HepG2 (cell line): ENCODE data around the gene LYPLA2. TPM values are rescaled to one million over a fixed set of nuclear protein-coding genes. Genes with fewer than 3 reads are reported as not detected.

Experiments used
- BCL6 ChIP-seq: IDR thresholded peaks from 2 replicates; pipeline ENCODE4 v1.6.1; 2016; ENCODE audit warnings: missing genetic modification reagents, missing compliant biosample characterization
- CHD2 ChIP-seq: IDR thresholded peaks from 2 replicates; pipeline ENCODE4 v1.6.1; 2011; ENCODE audit warnings: low read depth, low read length, improper control_type of control experiment
- HCFC1 ChIP-seq: fragments of 150-350 bp; IDR thresholded peaks from 2 replicates; pipeline ENCODE4 v1.6.1; 2014; ENCODE audit warnings: low read depth, low read length
- KLF11 ChIP-seq: IDR thresholded peaks from 2 replicates; pipeline ENCODE4 v1.6.1; 2016; ENCODE audit warnings: missing compliant biosample characterization
- MAX ChIP-seq: IDR thresholded peaks from 2 replicates; pipeline ENCODE4 v1.6.1; 2012; ENCODE audit warnings: inconsistent platforms
- MIXL1 ChIP-seq: IDR thresholded peaks from 2 replicates; pipeline ENCODE4 v1.6.1; 2016
- PHF20 ChIP-seq: sonication (generic); formaldehyde crosslinking; IDR thresholded peaks from 2 replicates; pipeline ENCODE4 v1.5.0; 2020; ENCODE audit warnings: mild to moderate bottlenecking, missing genetic modification reagents
- POLR2AphosphoS5 ChIP-seq: IDR thresholded peaks from 2 replicates; pipeline ENCODE4 v1.6.1; 2012; ENCODE audit warnings: low read depth, low read length
- SALL1 ChIP-seq: sonication (generic); formaldehyde crosslinking; IDR thresholded peaks from 2 replicates; pipeline ENCODE4 v1.8.0; 2022; ENCODE audit warnings: mild to moderate bottlenecking, missing genetic modification reagents
- SNAPC2 ChIP-seq: sonication (generic); formaldehyde crosslinking; IDR thresholded peaks from 2 replicates; pipeline ENCODE4 v1.8.1; 2022; ENCODE audit warnings: mild to moderate bottlenecking, missing genetic modification reagents
- ZMYM4 ChIP-seq: sonication (generic); formaldehyde crosslinking; IDR thresholded peaks from 2 replicates; pipeline ENCODE4 v1.8.1; 2023; ENCODE audit warnings: mild to moderate bottlenecking, missing genetic modification reagents
- ZNF891 ChIP-seq: sonication (generic); formaldehyde crosslinking; IDR thresholded peaks from 2 replicates; pipeline ENCODE4 v1.5.0; 2020; ENCODE audit warnings: mild to moderate bottlenecking, missing genetic modification reagents
- polyA plus RNA-seq, 8 experiments: library from polyadenylated mRNA; depleted of rRNA in 3 of 8; stranded (reverse) in 7 of 8; unstranded in 1 of 8; fragments of >200 nt; fragmentation: Illumina TruSeq in 4 of 8; extraction: Trizol in 4 of 8; gene quantifications; 2 replicates each; pipeline versions ENCODE4 v1.2.1 to v1.2.3, GENCODE V29; 2011 to 2016; ENCODE audit warnings: low read depth in 4 of 8, missing spikeins in 1 of 8, mixed read lengths in 1 of 8; ENCODE audit not compliant: insufficient read depth in 1 of 8
- total RNA-seq, 5 experiments: library from RNA; depleted of rRNA; stranded (reverse); fragments of >200 nt; fragmentation: Illumina TruSeq; extraction: Trizol; gene quantifications; 2 replicates each; pipeline ENCODE4 v1.2.3, GENCODE V29; 2016; ENCODE audit warnings: low read depth in 1 of 5
- TF ChIP-seq, protein P1 (sequence below): sonication (generic); formaldehyde crosslinking; IDR thresholded peaks from 2 replicates; pipeline ENCODE4 v1.4.0; 2020; ENCODE audit warnings: missing genetic modification reagents, borderline replicate concordance
- TF ChIP-seq, protein P2 (sequence below): sonication (generic); formaldehyde crosslinking; IDR thresholded peaks from 2 replicates; pipeline ENCODE4 v1.5.0; 2020; ENCODE audit warnings: mild to moderate bottlenecking, missing genetic modification reagents, borderline replicate concordance
- TF ChIP-seq, protein P3 (sequence below): sonication (generic); formaldehyde crosslinking; IDR thresholded peaks from 2 replicates; pipeline ENCODE4 v1.9.0; 2022; ENCODE audit warnings: missing genetic modification reagents, mild to moderate bottlenecking, borderline replicate concordance

LYPLA2 gene
- total and polyA plus RNA-seq, 2 of the 13 experiments (the other 11 are each of a cell fraction or from before 2014, with no cell fraction given) = 72.1 to 73.2 TPM

- peak; percentile 45; the same call in 1 of the 2 replicates for TF ChIP-seq MAX
- TF ChIP-seq HCFC1 = peak; percentile 60; the same call in 1 of the 2 replicates
- TF ChIP-seq, protein P1, sequence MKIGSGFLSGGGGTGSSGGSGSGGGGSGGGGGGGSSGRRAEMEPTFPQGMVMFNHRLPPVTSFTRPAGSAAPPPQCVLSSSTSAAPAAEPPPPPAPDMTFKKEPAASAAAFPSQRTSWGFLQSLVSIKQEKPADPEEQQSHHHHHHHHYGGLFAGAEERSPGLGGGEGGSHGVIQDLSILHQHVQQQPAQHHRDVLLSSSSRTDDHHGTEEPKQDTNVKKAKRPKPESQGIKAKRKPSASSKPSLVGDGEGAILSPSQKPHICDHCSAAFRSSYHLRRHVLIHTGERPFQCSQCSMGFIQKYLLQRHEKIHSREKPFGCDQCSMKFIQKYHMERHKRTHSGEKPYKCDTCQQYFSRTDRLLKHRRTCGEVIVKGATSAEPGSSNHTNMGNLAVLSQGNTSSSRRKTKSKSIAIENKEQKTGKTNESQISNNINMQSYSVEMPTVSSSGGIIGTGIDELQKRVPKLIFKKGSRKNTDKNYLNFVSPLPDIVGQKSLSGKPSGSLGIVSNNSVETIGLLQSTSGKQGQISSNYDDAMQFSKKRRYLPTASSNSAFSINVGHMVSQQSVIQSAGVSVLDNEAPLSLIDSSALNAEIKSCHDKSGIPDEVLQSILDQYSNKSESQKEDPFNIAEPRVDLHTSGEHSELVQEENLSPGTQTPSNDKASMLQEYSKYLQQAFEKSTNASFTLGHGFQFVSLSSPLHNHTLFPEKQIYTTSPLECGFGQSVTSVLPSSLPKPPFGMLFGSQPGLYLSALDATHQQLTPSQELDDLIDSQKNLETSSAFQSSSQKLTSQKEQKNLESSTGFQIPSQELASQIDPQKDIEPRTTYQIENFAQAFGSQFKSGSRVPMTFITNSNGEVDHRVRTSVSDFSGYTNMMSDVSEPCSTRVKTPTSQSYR (CRISPR knock-in tag) = peak; percentile 27; the same call in 1 of the 2 replicates
- TF ChIP-seq SNAPC2 (CRISPR knock-in tag) = no peak
- no peak for TF ChIP-seq BCL6 (CRISPR knock-in tag)
- TF ChIP-seq KLF11 (CRISPR knock-in tag) = peak; percentile 56; the same call in 1 of the 2 replicates
- peak; percentile 60; the same call in 1 of the 2 replicates for TF ChIP-seq SALL1 (CRISPR knock-in tag)
- TF ChIP-seq MIXL1 (CRISPR knock-in tag) = peak; percentile 18; the same call in 1 of the 2 replicates
- peak; percentile 75 for TF ChIP-seq POLR2AphosphoS5
- TF ChIP-seq PHF20 (CRISPR knock-in tag) = peak; percentile 85
- peak; percentile 25; the same call in 1 of the 2 replicates for TF ChIP-seq CHD2
- TF ChIP-seq ZNF891 (CRISPR knock-in tag) = no peak
- TF ChIP-seq, protein P2, sequence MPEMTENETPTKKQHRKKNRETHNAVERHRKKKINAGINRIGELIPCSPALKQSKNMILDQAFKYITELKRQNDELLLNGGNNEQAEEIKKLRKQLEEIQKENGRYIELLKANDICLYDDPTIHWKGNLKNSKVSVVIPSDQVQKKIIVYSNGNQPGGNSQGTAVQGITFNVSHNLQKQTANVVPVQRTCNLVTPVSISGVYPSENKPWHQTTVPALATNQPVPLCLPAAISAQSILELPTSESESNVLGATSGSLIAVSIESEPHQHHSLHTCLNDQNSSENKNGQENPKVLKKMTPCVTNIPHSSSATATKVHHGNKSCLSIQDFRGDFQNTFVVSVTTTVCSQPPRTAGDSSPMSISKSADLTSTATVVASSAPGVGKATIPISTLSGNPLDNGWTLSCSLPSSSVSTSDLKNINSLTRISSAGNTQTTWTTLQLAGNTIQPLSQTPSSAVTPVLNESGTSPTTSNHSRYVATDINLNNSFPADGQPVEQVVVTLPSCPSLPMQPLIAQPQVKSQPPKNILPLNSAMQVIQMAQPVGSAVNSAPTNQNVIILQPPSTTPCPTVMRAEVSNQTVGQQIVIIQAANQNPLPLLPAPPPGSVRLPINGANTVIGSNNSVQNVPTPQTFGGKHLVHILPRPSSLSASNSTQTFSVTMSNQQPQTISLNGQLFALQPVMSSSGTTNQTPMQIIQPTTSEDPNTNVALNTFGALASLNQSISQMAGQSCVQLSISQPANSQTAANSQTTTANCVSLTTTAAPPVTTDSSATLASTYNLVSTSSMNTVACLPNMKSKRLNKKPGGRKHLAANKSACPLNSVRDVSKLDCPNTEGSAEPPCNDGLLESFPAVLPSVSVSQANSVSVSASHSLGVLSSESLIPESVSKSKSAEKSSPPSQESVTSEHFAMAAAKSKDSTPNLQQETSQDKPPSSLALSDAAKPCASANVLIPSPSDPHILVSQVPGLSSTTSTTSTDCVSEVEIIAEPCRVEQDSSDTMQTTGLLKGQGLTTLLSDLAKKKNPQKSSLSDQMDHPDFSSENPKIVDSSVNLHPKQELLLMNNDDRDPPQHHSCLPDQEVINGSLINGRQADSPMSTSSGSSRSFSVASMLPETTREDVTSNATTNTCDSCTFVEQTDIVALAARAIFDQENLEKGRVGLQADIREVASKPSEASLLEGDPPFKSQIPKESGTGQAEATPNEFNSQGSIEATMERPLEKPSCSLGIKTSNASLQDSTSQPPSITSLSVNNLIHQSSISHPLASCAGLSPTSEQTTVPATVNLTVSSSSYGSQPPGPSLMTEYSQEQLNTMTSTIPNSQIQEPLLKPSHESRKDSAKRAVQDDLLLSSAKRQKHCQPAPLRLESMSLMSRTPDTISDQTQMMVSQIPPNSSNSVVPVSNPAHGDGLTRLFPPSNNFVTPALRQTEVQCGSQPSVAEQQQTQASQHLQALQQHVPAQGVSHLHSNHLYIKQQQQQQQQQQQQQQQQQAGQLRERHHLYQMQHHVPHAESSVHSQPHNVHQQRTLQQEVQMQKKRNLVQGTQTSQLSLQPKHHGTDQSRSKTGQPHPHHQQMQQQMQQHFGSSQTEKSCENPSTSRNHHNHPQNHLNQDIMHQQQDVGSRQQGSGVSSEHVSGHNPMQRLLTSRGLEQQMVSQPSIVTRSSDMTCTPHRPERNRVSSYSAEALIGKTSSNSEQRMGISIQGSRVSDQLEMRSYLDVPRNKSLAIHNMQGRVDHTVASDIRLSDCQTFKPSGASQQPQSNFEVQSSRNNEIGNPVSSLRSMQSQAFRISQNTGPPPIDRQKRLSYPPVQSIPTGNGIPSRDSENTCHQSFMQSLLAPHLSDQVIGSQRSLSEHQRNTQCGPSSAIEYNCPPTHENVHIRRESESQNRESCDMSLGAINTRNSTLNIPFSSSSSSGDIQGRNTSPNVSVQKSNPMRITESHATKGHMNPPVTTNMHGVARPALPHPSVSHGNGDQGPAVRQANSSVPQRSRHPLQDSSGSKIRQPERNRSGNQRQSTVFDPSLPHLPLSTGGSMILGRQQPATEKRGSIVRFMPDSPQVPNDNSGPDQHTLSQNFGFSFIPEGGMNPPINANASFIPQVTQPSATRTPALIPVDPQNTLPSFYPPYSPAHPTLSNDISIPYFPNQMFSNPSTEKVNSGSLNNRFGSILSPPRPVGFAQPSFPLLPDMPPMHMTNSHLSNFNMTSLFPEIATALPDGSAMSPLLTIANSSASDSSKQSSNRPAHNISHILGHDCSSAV (CRISPR knock-in tag) = 0 out of 2 replicates have a peak, but pooled peaks have one; percentile 26
- no peak for TF ChIP-seq ZMYM4 (CRISPR knock-in tag)
- TF ChIP-seq, protein P3, sequence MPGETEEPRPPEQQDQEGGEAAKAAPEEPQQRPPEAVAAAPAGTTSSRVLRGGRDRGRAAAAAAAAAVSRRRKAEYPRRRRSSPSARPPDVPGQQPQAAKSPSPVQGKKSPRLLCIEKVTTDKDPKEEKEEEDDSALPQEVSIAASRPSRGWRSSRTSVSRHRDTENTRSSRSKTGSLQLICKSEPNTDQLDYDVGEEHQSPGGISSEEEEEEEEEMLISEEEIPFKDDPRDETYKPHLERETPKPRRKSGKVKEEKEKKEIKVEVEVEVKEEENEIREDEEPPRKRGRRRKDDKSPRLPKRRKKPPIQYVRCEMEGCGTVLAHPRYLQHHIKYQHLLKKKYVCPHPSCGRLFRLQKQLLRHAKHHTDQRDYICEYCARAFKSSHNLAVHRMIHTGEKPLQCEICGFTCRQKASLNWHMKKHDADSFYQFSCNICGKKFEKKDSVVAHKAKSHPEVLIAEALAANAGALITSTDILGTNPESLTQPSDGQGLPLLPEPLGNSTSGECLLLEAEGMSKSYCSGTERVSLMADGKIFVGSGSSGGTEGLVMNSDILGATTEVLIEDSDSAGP = peak; percentile 84
These were observed at the start of gene LYPLA2 (continued) for GRCh38 chr1:23790696-23791515.
